ENCODE data around the gene PBLD.
"Not testable (repeated sequence)": the region's sequence is repeated elsewhere in the genome, so short reads cannot be mapped to it uniquely, and the experiment has no call there.

PBLD gene

GRCh38 chr10:68330852-68331454, 1.8 kb downstream of the PBLD start:
- peak; percentile 9 for DNase-seq (ENCODE audit: low read depth)

- no peak for DNase-seq (ENCODE audit: low read depth)
Observed at GRCh38 chr10:68329506-68329861, 3.2 kb downstream of the PBLD start.

- DNase-seq (ENCODE audit: low read depth), result no peak
Observed at GRCh38 chr10:68327889-68328786, 4.6 kb downstream of the PBLD start.

- DNase-seq (ENCODE audit: low read depth), result not testable (repeated sequence)
Observed at GRCh38 chr10:68324396-68324795, 8.3 kb downstream of the PBLD start.

GRCh38 chr10:68318331-68319059, 14.2 kb downstream of the PBLD start:
- no peak for DNase-seq (ENCODE audit: low read depth)

GRCh38 chr10:68315582-68315981, 17.1 kb downstream of the PBLD start:
- no peak for DNase-seq (ENCODE audit: low read depth)

- DNase-seq (ENCODE audit: low read depth), result not testable (repeated sequence)
Observed at GRCh38 chr10:68314930-68315329, 17.8 kb downstream of the PBLD start.

- DNase-seq (ENCODE audit: low read depth), result no peak
Observed at GRCh38 chr10:68310531-68310930, 22.2 kb downstream of the PBLD start.

GRCh38 chr10:68305854-68306253, 26.9 kb downstream of the PBLD start:
- no peak for DNase-seq (ENCODE audit: low read depth)

GRCh38 chr10:68303849-68304412, 28.8 kb downstream of the PBLD start:
- DNase-seq (ENCODE audit: low read depth), result no peak

- DNase-seq (ENCODE audit: low read depth), result no peak
Observed at GRCh38 chr10:68302871-68303270, 29.9 kb downstream of the PBLD start.

- no peak for DNase-seq (ENCODE audit: low read depth)
Observed at GRCh38 chr10:68302503-68302823, 30.3 kb downstream of the PBLD start.

GRCh38 chr10:68301790-68302502, 30.8 kb downstream of the PBLD start:
- no peak for DNase-seq (ENCODE audit: low read depth)

GRCh38 chr10:68301301-68301700, 31.4 kb downstream of the PBLD start:
- DNase-seq (ENCODE audit: low read depth), result no peak

GRCh38 chr10:68296843-68297663, 35.7 kb downstream of the PBLD start:
- no peak for DNase-seq (ENCODE audit: low read depth)

- no peak for DNase-seq (ENCODE audit: low read depth)
Observed at GRCh38 chr10:68290736-68291135, 42.0 kb downstream of the PBLD start.

- DNase-seq (ENCODE audit: low read depth), result no peak
Observed at GRCh38 chr10:68288717-68289116, 44.0 kb downstream of the PBLD start.

GRCh38 chr10:68284062-68285001, 48.4 kb downstream of the PBLD start:
- no peak for DNase-seq (ENCODE audit: low read depth)

- DNase-seq (ENCODE audit: low read depth), result no peak
Observed at GRCh38 chr10:68280758-68281157, 52.0 kb downstream of the PBLD start.

Data from T follicular helper cell (primary cell).